ENCODE data around the gene CTNNB1.
A peak's percentile ranks its signal among the peaks of the same experiment; 100 is the strongest.

CTNNB1 gene

GRCh38 chr3:41199866-41200668 lies 762 bp downstream of the CTNNB1 start:
- DNase-seq (ENCODE audit: low read depth) = peak; percentile 68
- TF ChIP-seq POLR2A (IDR thresholded peaks at IDR 0.05; ENCODE audit: extremely low read depth, insufficient read length) (no peak), CTCF (IDR thresholded peaks at IDR 0.05; ENCODE audit: low read depth, low read length) (no peak), MYC (IDR thresholded peaks at IDR 0.05; ENCODE audit: low read depth, low read length) (no peak)

DNA sequence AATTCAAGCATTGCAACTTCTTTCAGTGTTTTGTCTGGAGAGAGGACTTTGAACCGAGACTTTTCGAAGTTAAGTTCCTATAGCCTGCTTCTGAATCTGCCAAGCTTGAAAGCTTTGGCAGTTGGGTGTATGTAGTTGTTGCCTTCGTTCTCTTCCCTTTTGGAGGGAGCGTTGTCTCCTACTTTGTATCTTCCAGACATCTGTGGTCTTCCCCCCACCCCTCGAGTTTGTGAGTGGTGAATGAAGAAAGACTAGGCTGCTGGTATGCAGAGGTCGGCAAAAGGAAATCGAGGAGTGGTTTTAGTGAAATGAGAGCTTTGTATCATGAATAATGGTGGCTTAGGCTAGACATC lies 1.3 kb downstream of the CTNNB1 start:
- peak; percentile 83 for DNase-seq (ENCODE audit: low read depth)
- H3K4me3 ChIP-seq (ENCODE audit: low read depth, low read length) = peak overlapping the region; percentile 76
- no peak for TF ChIP-seq POLR2A (IDR thresholded peaks at IDR 0.05; ENCODE audit: extremely low read depth, insufficient read length)
- TF ChIP-seq MAX (IDR thresholded peaks at IDR 0.05; ENCODE audit: low read depth, low read length) = peak; percentile 24; the same call in 1 of the 2 replicates

More at GRCh38 chr3:41199866-41200668, 762 bp downstream of the CTNNB1 start:
- H3K4me3 ChIP-seq (ENCODE audit: low read depth, low read length) = peak overlapping the region; percentile 76

DNA sequence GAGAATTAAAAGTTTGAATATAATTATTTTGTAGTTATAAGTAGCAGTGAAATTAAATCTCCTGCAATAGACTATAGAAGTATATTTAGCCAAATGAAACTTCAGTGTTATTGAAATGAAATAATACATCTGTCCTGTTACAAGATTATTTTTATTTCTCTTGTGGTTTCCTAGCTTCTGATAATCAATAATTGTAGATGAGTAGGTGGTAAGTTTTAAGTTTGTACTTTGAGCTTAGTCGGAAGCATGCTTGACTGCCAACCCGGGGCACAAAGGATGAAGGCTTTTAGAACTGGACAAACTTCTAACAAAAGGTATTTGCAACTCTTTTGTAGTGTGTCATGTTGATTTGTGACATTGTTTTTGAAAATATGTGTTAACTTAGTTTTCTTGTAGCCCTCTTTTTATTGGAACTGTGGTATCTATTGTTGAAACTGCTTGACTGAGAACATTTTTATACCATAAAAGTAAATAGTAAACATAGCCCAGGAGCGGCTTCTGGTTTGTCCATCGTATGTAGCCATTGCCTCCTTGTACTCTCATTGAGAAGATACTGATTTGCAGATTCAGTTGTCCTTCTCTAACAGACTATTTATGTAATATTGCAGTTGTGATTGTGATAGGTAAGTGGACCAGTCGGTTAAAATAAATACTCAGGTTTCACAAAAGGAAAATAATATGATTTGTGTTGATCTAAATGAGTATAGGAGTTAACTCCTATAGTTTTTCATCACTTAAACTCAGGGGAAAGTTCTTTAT lies 2.9 kb downstream of the CTNNB1 start:
- TF ChIP-seq MYC (IDR thresholded peaks at IDR 0.05; ENCODE audit: low read depth, low read length) (no peak), CTCF (IDR thresholded peaks at IDR 0.05; ENCODE audit: low read depth, low read length) (no peak), MAX (IDR thresholded peaks at IDR 0.05; ENCODE audit: low read depth, low read length) (no peak), POLR2A (IDR thresholded peaks at IDR 0.05; ENCODE audit: extremely low read depth, insufficient read length) (no peak)
- no peak for DNase-seq (ENCODE audit: low read depth)
- H3K4me3 ChIP-seq (ENCODE audit: low read depth, low read length) = peak overlapping the region; percentile 76

DNA sequence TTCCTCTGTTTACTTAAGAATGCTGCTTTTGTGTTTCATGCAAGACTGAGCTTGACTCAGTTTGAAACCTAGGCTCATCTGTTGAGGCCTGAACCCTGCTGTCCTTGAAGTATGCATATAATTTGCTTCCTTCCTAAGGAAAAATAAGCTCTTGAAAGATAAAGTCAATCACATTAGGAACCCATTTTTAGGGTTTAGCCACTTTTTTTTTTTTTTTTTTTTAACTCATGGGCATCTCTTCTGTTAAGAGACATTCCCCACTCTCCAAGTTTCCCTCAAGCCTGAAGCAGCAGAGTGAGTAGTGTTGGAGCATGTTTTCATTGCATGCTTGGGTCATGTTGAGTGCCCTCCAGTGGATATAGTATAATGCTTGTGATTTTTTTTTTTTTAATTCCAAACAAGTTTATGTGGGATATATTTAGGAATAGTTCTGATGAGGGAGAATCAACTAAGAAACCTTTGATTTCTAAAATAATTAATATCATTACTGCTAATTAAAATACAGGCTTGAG lies 3.6 kb downstream of the CTNNB1 start:
- TF ChIP-seq MYC (IDR thresholded peaks at IDR 0.05; ENCODE audit: low read depth, low read length) (no peak), MAX (IDR thresholded peaks at IDR 0.05; ENCODE audit: low read depth, low read length) (0 out of 2 replicates have a peak, but pooled peaks have one; percentile 9), CTCF (IDR thresholded peaks at IDR 0.05; ENCODE audit: low read depth, low read length) (peak; percentile 25), POLR2A (IDR thresholded peaks at IDR 0.05; ENCODE audit: extremely low read depth, insufficient read length) (no peak)
- peak overlapping the region; percentile 22 for H3K4me3 ChIP-seq (ENCODE audit: low read depth, low read length)
- DNase-seq (ENCODE audit: low read depth) = peak; percentile 40

DNA sequence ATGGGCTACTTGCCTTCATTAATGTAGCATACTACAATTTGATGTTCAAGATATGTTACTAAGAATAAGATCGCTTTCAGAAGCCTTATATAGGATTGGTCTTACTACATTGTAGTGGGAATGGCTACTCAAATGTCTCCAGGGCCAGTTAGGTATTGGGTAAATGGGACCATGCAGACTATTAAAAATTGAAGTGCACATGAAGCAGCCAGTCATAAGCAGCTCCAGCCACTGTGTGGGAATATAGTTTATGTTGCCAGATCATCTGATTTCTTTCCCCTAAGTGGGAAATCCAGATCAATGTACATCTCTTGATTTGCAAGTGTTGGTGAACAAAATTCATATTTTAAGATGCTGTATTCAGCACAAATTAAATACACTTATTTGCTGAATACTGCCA lies 5.1 kb downstream of the CTNNB1 start:
- TF ChIP-seq MYC (IDR thresholded peaks at IDR 0.05; ENCODE audit: low read depth, low read length) (no peak), CTCF (IDR thresholded peaks at IDR 0.05; ENCODE audit: low read depth, low read length) (no peak), MAX (IDR thresholded peaks at IDR 0.05; ENCODE audit: low read depth, low read length) (no peak), POLR2A (IDR thresholded peaks at IDR 0.05; ENCODE audit: extremely low read depth, insufficient read length) (no peak)
- no peak for DNase-seq (ENCODE audit: low read depth)
- H3K4me3 ChIP-seq (ENCODE audit: low read depth, low read length) = no peak overlapping the region

GRCh38 chr3:41205591-41205990 lies 6.3 kb downstream of the CTNNB1 start:
- TF ChIP-seq MYC (IDR thresholded peaks at IDR 0.05; ENCODE audit: low read depth, low read length) (no peak), POLR2A (IDR thresholded peaks at IDR 0.05; ENCODE audit: extremely low read depth, insufficient read length) (no peak), CTCF (IDR thresholded peaks at IDR 0.05; ENCODE audit: low read depth, low read length) (no peak), MAX (IDR thresholded peaks at IDR 0.05; ENCODE audit: low read depth, low read length) (no peak)
- H3K4me3 ChIP-seq (ENCODE audit: low read depth, low read length) = no peak overlapping the region
- DNase-seq (ENCODE audit: low read depth) = no peak
